Astrocyte of the cerebellum (primary cell): ENCODE results near the gene ACVR1B.

Experiments used
- DNase-seq: peaks from one replicate; pipeline ENCODE4 v3.0.0-alpha.2; 2011; ENCODE audit warnings: low read depth
- H3K4me3 ChIP-seq: 2 replicates; pipeline ENCODE4 v1.5.1; 2011; ENCODE audit warnings: mild to moderate bottlenecking, low read depth, low read length, moderate library complexity
- in situ Hi-C: cut with HindIII; loops from 2 replicates; pipeline ENCODE4 v1.10.0; 2017; ENCODE audit warnings: low sequenced_read_pairs
- TF ChIP-seq, protein P1 (sequence below): IDR thresholded peaks from 2 replicates; pipeline ENCODE4 v1.5.1; 2012; ENCODE audit warnings: low read length, low read depth, moderate library complexity, mild to moderate bottlenecking; ENCODE audit errors: missing control alignments

Gene ACVR1B

DNA sequence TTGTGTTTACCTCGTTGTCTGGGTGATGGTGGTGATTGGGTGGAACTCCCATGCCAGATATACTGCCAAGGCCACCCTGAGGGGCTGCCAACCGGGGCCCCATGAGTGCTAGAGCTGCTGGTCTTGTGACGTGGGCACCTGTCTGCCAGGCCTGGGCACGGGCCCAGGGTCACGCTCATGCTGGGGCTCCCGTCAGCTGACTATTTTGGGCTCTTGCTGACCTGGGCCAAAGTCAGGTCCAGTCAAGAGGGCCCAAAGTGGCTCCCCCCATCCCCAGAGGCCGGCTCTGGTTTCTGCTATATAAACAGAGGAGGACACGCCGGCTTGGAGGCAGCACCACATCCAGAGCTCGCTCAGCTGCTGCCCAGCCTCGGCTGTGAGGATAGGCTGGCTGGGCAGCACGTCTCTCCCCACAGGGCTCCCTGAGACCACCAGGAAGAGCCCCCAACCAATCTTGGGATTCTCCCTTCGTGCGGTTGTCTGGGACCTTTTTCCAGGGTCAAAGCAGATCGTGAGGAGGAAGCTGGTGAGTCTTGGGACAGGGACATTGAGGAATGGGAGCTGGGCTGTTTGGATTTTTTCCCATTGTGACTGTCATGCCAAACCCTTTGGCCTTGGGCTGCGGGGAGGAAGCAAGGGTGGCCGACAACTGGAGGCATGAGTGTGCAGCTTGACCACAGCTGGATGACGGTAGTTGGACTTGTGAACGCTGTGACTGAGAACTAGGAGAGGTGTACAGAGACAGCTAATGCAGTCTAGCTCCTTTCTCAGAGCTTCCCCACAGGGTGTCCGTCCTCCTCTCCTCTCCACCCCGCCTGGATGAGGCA is 92.1 kb downstream of the ACVR1B start:
- TF ChIP-seq, protein P1, sequence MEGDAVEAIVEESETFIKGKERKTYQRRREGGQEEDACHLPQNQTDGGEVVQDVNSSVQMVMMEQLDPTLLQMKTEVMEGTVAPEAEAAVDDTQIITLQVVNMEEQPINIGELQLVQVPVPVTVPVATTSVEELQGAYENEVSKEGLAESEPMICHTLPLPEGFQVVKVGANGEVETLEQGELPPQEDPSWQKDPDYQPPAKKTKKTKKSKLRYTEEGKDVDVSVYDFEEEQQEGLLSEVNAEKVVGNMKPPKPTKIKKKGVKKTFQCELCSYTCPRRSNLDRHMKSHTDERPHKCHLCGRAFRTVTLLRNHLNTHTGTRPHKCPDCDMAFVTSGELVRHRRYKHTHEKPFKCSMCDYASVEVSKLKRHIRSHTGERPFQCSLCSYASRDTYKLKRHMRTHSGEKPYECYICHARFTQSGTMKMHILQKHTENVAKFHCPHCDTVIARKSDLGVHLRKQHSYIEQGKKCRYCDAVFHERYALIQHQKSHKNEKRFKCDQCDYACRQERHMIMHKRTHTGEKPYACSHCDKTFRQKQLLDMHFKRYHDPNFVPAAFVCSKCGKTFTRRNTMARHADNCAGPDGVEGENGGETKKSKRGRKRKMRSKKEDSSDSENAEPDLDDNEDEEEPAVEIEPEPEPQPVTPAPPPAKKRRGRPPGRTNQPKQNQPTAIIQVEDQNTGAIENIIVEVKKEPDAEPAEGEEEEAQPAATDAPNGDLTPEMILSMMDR, result no peak
- no peak for DNase-seq
- in situ Hi-C loops, result no loop called here
- H3K4me3 ChIP-seq, result no peak overlapping the region

DNA sequence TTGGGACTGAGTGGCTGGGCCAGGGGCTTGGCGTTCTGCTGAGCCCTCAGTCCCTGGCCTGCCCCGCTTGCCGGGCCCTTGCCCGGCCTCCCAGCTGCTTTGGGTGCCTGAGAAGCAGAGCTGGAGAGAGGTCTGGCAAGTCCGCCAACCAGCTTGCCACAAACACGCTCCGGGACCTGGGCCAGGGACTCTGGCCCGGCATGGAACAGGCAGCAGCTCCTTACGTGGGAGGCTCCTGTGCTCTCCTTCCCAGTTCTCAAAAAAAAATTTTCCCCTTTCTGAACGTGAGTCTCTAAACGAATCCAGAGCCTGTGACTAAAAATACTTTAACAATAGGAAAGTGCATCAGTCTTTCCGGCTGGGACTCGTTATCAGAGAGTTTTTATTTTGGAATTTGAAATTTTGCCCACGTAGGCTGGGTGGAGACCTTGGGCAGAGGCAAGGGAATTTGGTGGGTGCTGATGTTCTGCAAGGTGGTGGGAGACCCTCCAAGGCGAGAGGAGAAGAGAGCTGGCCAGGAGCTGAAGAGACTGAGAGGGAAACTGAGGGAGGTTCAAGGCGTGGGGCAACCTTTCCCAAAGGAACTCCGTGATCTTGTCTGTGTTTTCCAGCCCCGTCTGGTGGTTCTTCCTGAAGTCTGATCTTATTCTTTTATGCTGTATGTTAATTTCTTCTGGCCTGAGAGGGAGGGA is 92.9 kb downstream of the ACVR1B start:
- in situ Hi-C loops, result no loop called here
- TF ChIP-seq, protein P1, result no peak
- H3K4me3 ChIP-seq, result no peak overlapping the region
- peak; percentile 92 for DNase-seq

DNA sequence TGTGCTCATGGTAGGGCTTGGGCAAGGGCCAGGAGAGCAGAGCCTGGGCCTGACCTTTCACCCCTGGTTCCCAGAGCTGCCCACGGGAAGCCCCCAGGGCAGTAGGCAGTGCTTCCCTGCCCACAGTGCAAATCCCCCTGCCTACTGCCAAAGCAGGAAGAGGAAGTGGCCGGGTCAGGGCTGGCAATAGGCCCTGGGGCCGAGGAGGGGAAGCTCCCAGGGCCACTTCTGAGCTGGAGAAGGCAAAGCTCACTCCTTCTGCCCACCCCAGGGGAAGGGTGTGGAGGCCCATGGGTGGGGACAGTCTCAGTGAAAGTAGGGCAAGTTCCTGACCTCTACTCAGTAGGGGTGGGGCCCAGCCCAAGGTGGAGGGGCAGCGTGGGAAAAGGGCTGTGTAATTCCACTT is 94.3 kb downstream of the ACVR1B start:
- H3K4me3 ChIP-seq, result no peak overlapping the region
- in situ Hi-C loops, result no loop called here
- TF ChIP-seq, protein P1, result no peak
- no peak for DNase-seq
